Stomach (tissue), 9 donors: Measurements from ENCODE around the gene ZNF850. TPM values are rescaled to one million over a fixed set of nuclear protein-coding genes. Genes with fewer than 3 reads are reported as not detected.

Source experiments
- DNase-seq, 2 donors: peaks; one replicate each; pipeline versions ENCODE4 v3.0.0 to v3.0.0-alpha.2; 2013 to 2019
- H3K27ac ChIP-seq, 5 donors: fragments of 200-600 bp in 4 of 5; sonication (generic) in 4 of 5; one replicate each; pipeline ENCODE4 v1.5.1; 2013 to 2019; ENCODE audit warnings: mild to moderate bottlenecking in 1 of 5, moderate library complexity in 1 of 5
- H3K27me3 ChIP-seq, 3 donors: fragments of 200-600 bp; sonication (generic); one replicate each; pipeline ENCODE4 v1.5.1; 2017 to 2019; ENCODE audit warnings: mixed run types in 1 of 3
- H3K36me3 ChIP-seq, 4 donors: fragments of 200-600 bp; sonication (generic); 1 replicate in 3 of 4; 2 replicates in 1 of 4; pipeline ENCODE4 v1.5.1; 2016 to 2019
- H3K4me1 ChIP-seq, 4 donors: fragments of 200-600 bp; sonication (generic); one replicate each; pipeline ENCODE4 v1.5.1; 2016 to 2019
- H3K4me3 ChIP-seq, 4 donors: fragments of 200-600 bp; sonication (generic) in 3 of 4; one replicate each; pipeline ENCODE4 v1.5.1; 2016 to 2019; ENCODE audit warnings: mild to moderate bottlenecking in 1 of 4
- H3K9me3 ChIP-seq, 4 donors: fragments of 200-600 bp; sonication (generic); one replicate each; pipeline ENCODE4 v1.5.1; 2016 to 2019
- EP300 ChIP-seq: sonication (generic); formaldehyde crosslinking; IDR thresholded peaks from one replicate; pipeline ENCODE4 v1.6.1; 2017; ENCODE audit warnings: antibody characterized with exemption
- POLR2A ChIP-seq, 4 donors: fragments of 450-650 bp; IDR thresholded peaks; one replicate each; pipeline ENCODE4 v1.6.1; 2016; ENCODE audit warnings: antibody characterized with exemption in 4 of 4, control low read depth in 2 of 4, mild to moderate bottlenecking in 1 of 4, moderate library complexity in 1 of 4
- POLR2AphosphoS5 ChIP-seq, 3 donors: sonication (generic); formaldehyde crosslinking; IDR thresholded peaks; one replicate each; pipeline ENCODE4 v1.6.1; 2016; ENCODE audit warnings: antibody characterized with exemption in 3 of 3
- WGBS, 5 donors: extraction: QIAGEN DNeasy Blood & Tissue Kit in 3 of 5; methylation state at CpG; one replicate each; pipeline versions ENCODE4 v1.1.5 to v1.1.7; 2013 to 2018; 5-methylcytosine and 5-hydroxymethylcytosine counted together
- intact Hi-C: fragments of 100-400 bp; cut with DNase I; formaldehyde crosslinking; loops from one replicate; pipeline ENCODE4 v1.15.1; 2023; ENCODE audit warnings: low total_unique reads
- polyA plus RNA-seq, 3 donors: library from polyadenylated mRNA; stranded (reverse); fragments of 200-250 nt; gene quantifications; one replicate each; pipeline ENCODE4 v1.2.3, GENCODE V29; 2013
- total RNA-seq, 5 donors: library from RNA; depleted of rRNA; stranded (reverse); fragments of >200 nt; gene quantifications; one replicate each; pipeline versions ENCODE4 v1.1.0 to v1.2.3, GENCODE V29; 2014 to 2016
- TF ChIP-seq, protein P1 (sequence below), 7 experiments: fragments of 450-650 bp in 4 of 7; fragments of 200-600 bp in 3 of 7; sonication (generic) in 3 of 7; IDR thresholded peaks; one replicate each; pipeline ENCODE4 v1.5.1; 2016 to 2019; ENCODE audit warnings: antibody characterized with exemption in 7 of 7, control low read depth in 2 of 7, mild to moderate bottlenecking in 1 of 7
- donor health status: healthy with polysubstance abuse.
- donor health status: Bipolar disorder and iron deficiency.
- donor health status: healthy.

Gene ZNF850
- total and polyA plus RNA-seq, 8 donors = 0.15 to 10.1 (median 0.89) TPM; not detected in 1

DNA sequence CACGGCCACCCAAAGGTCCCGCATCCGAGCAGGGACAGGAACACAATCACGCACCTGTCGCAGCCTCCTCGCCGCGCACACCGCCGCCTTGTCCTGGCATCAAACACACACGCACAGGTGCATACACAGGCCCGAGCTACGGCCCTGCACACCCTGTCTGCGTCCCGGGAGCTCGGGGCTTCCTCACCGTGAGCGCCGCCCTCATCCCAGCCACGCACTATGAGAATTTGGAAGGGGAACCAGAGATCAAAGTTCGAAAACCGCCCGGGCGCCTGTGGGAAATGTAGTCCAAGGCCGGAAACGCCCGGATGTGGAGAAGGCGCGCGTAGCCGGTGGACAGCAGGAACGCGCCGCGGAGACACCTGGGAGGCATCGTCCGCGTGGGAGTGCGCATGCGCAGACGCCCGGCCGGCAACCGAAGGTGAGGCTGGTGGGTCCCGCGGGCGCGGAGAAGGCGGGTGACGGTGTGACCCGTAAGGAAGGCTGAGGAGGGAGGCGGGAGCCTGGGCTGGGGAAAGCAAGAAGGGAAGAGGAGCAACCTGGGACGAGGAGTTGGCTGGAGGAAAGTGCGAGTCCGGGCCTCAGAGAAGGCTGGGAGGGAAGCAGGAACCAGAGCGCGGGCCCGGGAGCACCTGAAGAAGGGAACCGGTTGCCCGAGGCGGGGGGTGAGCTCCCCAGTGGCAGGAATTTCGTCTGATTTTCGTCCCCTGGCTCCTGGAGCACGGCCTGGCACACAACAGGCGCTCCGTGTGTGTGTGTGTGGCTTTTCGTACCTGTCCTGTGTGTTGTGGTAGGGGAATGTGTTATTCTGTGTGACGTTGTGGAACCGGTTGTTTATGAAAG lies 85.2 kb downstream of the ZNF850 start, which contains the start of gene ZNF567:
TSS of gene ZNF567 (plus strand) at position 399 of the 843 bp plus-strand sequence. CDS start 7,256 bp downstream, outside the sequence.
- Histone ChIP-seq H3K36me3 (peaks cover 26 to 54% (median 39%) of the 10 kb centered on the region in 4 donors), H3K4me1 (peaks cover 16 to 22% (median 20%) of the 10 kb centered on the region in 4 donors), H3K27me3 (no peaks in the 10 kb centered on the region), H3K4me3 (peak within 1 kb of the TSS; percentile 74 to 94 (median 81)), H3K27ac (peak within 1 kb of the TSS; percentile 65 to 86 (median 80)), H3K9me3 (peaks cover 0 to 30% (median 13%) of the 10 kb centered on the region in 4 donors)
- TF ChIP-seq POLR2A (IDR thresholded peaks at IDR 0.05) = peak in 1 of 4 donors; percentile 13
- TF ChIP-seq POLR2AphosphoS5 (IDR thresholded peaks at IDR 0.05) = peak; percentile 72 to 95 (median 80)
- no peak for TF ChIP-seq EP300
- TF ChIP-seq, protein P1, sequence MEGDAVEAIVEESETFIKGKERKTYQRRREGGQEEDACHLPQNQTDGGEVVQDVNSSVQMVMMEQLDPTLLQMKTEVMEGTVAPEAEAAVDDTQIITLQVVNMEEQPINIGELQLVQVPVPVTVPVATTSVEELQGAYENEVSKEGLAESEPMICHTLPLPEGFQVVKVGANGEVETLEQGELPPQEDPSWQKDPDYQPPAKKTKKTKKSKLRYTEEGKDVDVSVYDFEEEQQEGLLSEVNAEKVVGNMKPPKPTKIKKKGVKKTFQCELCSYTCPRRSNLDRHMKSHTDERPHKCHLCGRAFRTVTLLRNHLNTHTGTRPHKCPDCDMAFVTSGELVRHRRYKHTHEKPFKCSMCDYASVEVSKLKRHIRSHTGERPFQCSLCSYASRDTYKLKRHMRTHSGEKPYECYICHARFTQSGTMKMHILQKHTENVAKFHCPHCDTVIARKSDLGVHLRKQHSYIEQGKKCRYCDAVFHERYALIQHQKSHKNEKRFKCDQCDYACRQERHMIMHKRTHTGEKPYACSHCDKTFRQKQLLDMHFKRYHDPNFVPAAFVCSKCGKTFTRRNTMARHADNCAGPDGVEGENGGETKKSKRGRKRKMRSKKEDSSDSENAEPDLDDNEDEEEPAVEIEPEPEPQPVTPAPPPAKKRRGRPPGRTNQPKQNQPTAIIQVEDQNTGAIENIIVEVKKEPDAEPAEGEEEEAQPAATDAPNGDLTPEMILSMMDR (IDR thresholded peaks at IDR 0.05) = no peak
- whole genome bisulfite sequencing, 5 donors = 0 to 1% (median 0%) methylated on average over 50 to 69 of the region's 69 CpGs
- intact Hi-C loops = no loop called here
- peak; percentile 98 to 99 for DNase-seq

GRCh38 chr19:36686365-36687213 lies 86.0 kb downstream of the ZNF850 start:
- DNase-seq = peak in 1 of 2 donors; percentile 44
- H3K4me3 ChIP-seq = peak overlapping the region; percentile 74 to 94 (median 81)
- peaks cover 16 to 22% (median 20%) of the 10 kb centered on the region in 4 donors for H3K4me1 ChIP-seq
- peak overlapping the region; percentile 52 to 86 (median 80) for H3K27ac ChIP-seq
- WGBS, 5 donors = 9 to 16% (median 12%) methylated on average over 20 of the region's 20 CpGs
- peaks cover 18 to 51% (median 36%) of the 10 kb centered on the region in 4 donors for H3K36me3 ChIP-seq
- intact Hi-C loops = no loop called here
- TF ChIP-seq POLR2A (IDR thresholded peaks at IDR 0.05) = no peak
- TF ChIP-seq POLR2AphosphoS5 (IDR thresholded peaks at IDR 0.05) = no peak
- no peak for TF ChIP-seq EP300
- TF ChIP-seq, protein P1 (IDR thresholded peaks at IDR 0.05) = no peak
- peaks cover 0 to 29% (median 11%) of the 10 kb centered on the region in 4 donors for H3K9me3 ChIP-seq
- no peaks in the 10 kb centered on the region for H3K27me3 ChIP-seq

DNA sequence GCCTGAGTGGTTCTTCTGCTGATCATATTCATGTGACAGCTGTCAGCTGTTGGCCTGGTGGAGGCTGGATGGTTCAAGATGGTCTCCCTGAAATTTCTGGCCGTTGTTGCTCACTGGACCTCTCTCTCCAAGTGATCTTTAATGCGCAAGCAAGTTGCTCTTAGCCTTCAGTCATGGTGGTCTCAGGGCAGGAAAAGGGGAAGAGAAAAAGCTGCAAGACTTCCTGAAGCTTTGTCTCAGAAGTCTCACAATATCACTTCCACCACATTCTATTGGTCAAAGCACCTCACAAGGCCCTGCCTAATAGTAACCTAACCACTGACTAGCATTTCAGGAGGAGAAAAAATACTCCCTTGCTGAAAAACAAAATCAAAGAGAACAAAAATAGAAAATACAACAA lies 86.8 kb downstream of the ZNF850 start:
- intact Hi-C loops = no loop called here
- Histone ChIP-seq H3K36me3 (peaks cover 14 to 51% (median 34%) of the 10 kb centered on the region in 4 donors), H3K4me1 (peaks cover 16 to 22% (median 20%) of the 10 kb centered on the region in 4 donors), H3K27me3 (no peaks in the 10 kb centered on the region), H3K27ac (no peak overlapping the region), H3K9me3 (peaks cover 0 to 33% (median 13%) of the 10 kb centered on the region in 4 donors), H3K4me3 (peak overlapping the region in 2 of 4 donors; percentile 82 to 94)
- TF ChIP-seq, protein P1 (IDR thresholded peaks at IDR 0.05) = no peak
- TF ChIP-seq POLR2A (IDR thresholded peaks at IDR 0.05) (no peak), EP300 (no peak), POLR2AphosphoS5 (IDR thresholded peaks at IDR 0.05) (no peak)
- no peak for DNase-seq
- WGBS, 5 donors = 89 to 95% (median 94%) methylated on average over 2 of the region's 2 CpGs

DNA sequence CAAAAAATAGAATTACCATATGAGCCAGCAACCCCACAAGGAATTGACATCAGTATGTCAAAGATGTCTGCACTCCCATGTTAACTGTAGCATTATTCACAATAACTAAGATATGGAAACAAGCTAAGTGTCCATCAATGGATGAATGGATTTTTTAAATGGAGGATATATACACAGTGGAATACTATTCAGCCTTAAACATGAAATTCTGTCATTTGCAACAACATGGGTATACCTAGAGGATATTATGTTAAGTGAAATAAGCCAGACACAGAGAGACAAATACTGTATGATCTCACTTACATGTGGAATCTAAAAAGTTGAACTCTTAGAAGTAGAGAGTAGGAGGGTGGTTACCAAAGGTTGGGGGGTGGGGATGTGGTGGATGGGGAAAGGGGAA lies 93.2 kb downstream of the ZNF850 start:
- Histone ChIP-seq H3K27ac (no peak overlapping the region), H3K4me1 (no peaks in the 10 kb centered on the region), H3K36me3 (peaks cover 10 to 77% (median 48%) of the 10 kb centered on the region in 4 donors), H3K27me3 (no peaks in the 10 kb centered on the region), H3K9me3 (peaks cover 2 to 83% (median 53%) of the 10 kb centered on the region in 4 donors), H3K4me3 (no peak overlapping the region)
- TF ChIP-seq POLR2A (IDR thresholded peaks at IDR 0.05) (no peak), EP300 (no peak), POLR2AphosphoS5 (IDR thresholded peaks at IDR 0.05) (no peak)
- TF ChIP-seq, protein P1 (IDR thresholded peaks at IDR 0.05) = no peak
- no peak for DNase-seq
- intact Hi-C loops = no loop called here
